SU-DHL-6 (cell line): ENCODE measurements around the gene HNRNPH3.
A peak's percentile ranks its signal among the peaks of the same experiment; 100 is the strongest.

Source experiments
- H2AFZ ChIP-seq: fragments of 200-600 bp; sonication (generic); 2 replicates; pipeline ENCODE4 v1.6.1; 2014; ENCODE audit warnings: low read depth, mild to moderate bottlenecking, moderate library complexity, mixed read lengths, antibody characterized with exemption, low read length; ENCODE audit not compliant: severe bottlenecking
- H3F3A ChIP-seq: fragments of 200-600 bp; shearing (Covaris generic); 2 replicates; pipeline ENCODE4 v1.6.0; 2016; ENCODE audit warnings: antibody characterized with exemption, mild to moderate bottlenecking; ENCODE audit not compliant: insufficient read depth
- H3K27ac ChIP-seq: fragments of 200-600 bp; sonication (generic); 2 replicates; pipeline ENCODE4 v1.5.1; 2016; ENCODE audit warnings: low read depth, mild to moderate bottlenecking, low read length, moderate library complexity, mixed read lengths
- H3K27me3 ChIP-seq: fragments of 200-600 bp; sonication (generic), shearing (Covaris generic); 2 replicates; pipeline ENCODE4 v1.6.0; 2014; ENCODE audit warnings: mild to moderate bottlenecking, low read length
- H3K36me3 ChIP-seq: fragments of 200-600 bp; sonication (generic); 2 replicates; pipeline ENCODE4 v1.6.1; 2014; ENCODE audit warnings: mild to moderate bottlenecking, low read length, mixed read lengths
- H3K4me2 ChIP-seq: fragments of 300-600, 200-600 bp; shearing (Covaris generic), sonication (generic); 2 replicates; pipeline ENCODE4 v1.6.0; 2014; ENCODE audit warnings: low read length, low read depth, mild to moderate bottlenecking; ENCODE audit not compliant: poor library complexity, severe bottlenecking
- H3K4me3 ChIP-seq: fragments of 200-600 bp; sonication (generic); 2 replicates; pipeline ENCODE4 v1.5.1; 2014; ENCODE audit warnings: antibody characterized with exemption, low read length, mild to moderate bottlenecking, mixed read lengths; ENCODE audit not compliant: insufficient read depth, poor library complexity, severe bottlenecking
- H3K79me2 ChIP-seq: fragments of 200-600 bp; sonication (generic); 2 replicates; pipeline ENCODE4 v1.6.1; 2014; ENCODE audit warnings: mild to moderate bottlenecking, low read length, moderate library complexity; ENCODE audit not compliant: insufficient read depth
- H3K9ac ChIP-seq: fragments of 200-600 bp; sonication (generic); 2 replicates; pipeline ENCODE4 v1.7.0; 2014; ENCODE audit warnings: mild to moderate bottlenecking, low read length
- H3K9me2 ChIP-seq: fragments of 200-600 bp; sonication (generic); replicated peaks from 2 replicates; pipeline ENCODE4 v1.6.1; 2014; ENCODE audit warnings: low read length; ENCODE audit not compliant: insufficient read depth
- H3K9me3 ChIP-seq: fragments of 200-600 bp; sonication (generic); 2 replicates; pipeline ENCODE4 v1.6.1; 2014; ENCODE audit warnings: low read length, mixed read lengths; ENCODE audit not compliant: insufficient read depth
- H4K20me1 ChIP-seq: fragments of 200-600 bp; sonication (generic); 2 replicates; pipeline ENCODE4 v1.6.1; 2014; ENCODE audit warnings: low read depth, mild to moderate bottlenecking, antibody characterized with exemption, low read length, moderate library complexity, mixed read lengths
- CTCF ChIP-seq: fragments of 200-600 bp; sonication (generic); IDR thresholded peaks from one replicate; pipeline ENCODE4 v1.5.1; 2017; ENCODE audit warnings: antibody characterized with exemption, mild to moderate bottlenecking, low read length, moderate library complexity; ENCODE audit not compliant: insufficient read depth, poor library complexity, severe bottlenecking
- EZH2phosphoT487 ChIP-seq: fragments of 200-600 bp; sonication (generic), shearing (Covaris generic); conservative IDR thresholded peaks from 2 replicates; pipeline ENCODE4 v1.6.1; 2018; ENCODE audit warnings: mild to moderate bottlenecking, antibody characterized with exemption, low read length, moderate library complexity, mixed read lengths

The HNRNPH3 gene

DNA sequence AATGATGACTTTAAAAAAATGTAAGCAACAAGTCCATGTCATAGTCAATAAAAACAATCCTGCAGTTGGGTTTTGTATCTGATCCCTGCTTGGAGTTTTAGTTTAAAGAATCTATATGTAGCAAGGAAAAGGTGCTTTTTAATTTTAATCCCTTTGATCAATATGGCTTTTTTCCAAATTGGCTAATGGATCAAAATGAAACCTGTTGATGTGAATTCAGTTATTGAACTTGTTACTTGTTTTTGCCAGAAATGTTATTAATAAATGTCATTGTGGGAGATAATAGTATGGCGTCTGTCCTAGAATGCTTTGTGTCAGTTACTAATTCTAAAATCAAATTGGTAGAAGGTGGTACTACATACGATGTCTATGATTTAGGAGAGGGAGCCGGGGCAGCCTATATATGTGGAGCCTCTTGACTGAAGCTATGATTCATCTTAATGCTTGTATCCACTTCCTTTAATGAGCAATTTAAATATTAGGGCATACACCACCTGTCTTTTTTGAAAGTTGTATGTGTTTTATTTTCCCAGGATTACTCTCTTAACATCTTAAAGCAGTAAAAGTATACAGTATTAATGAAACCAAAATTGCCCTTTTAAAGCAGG is 11.1 kb downstream of the HNRNPH3 start:
- Histone ChIP-seq H3K4me3 (no peak overlapping the region), H3K27ac (0 out of 2 replicates have a peak overlapping the region, but pooled peaks have one; percentile 3), H3K4me2 (no peak overlapping the region), H3K9me3 (no peaks in the 10 kb centered on the region), H4K20me1 (peaks cover 41% of the 10 kb centered on the region), H3K9ac (no peak overlapping the region), H3K36me3 (peaks cover 85% of the 10 kb centered on the region), H2AFZ (no peak overlapping the region), H3K79me2 (peaks cover 41% of the 10 kb centered on the region), H3K9me2 (no peaks in the 10 kb centered on the region), H3F3A (peaks cover 94% of the 10 kb centered on the region), H3K27me3 (no peaks in the 10 kb centered on the region)
- TF ChIP-seq CTCF (no peak), EZH2phosphoT487 (no peak)

GRCh38 chr10:68345621-68346020 is 13.8 kb downstream of the HNRNPH3 start:
- TF ChIP-seq EZH2phosphoT487: no peak
- no peak for TF ChIP-seq CTCF
- Histone ChIP-seq H3K4me3 (no peak overlapping the region), H2AFZ (no peak overlapping the region), H3K4me2 (no peak overlapping the region), H3K27me3 (no peaks in the 10 kb centered on the region), H3K27ac (no peak overlapping the region), H3K79me2 (peaks cover 15% of the 10 kb centered on the region), H3F3A (peaks cover 83% of the 10 kb centered on the region), H4K20me1 (peaks cover 27% of the 10 kb centered on the region), H3K9ac (no peak overlapping the region), H3K9me2 (no peaks in the 10 kb centered on the region), H3K36me3 (peaks cover 60% of the 10 kb centered on the region), H3K9me3 (no peaks in the 10 kb centered on the region)

- Histone ChIP-seq H3K9me3 (no peaks in the 10 kb centered on the region), H3K4me3 (no peak overlapping the region), H3K27ac (no peak overlapping the region), H3K4me2 (no peak overlapping the region), H3K9ac (no peak overlapping the region), H4K20me1 (peaks cover 17% of the 10 kb centered on the region), H3K9me2 (no peaks in the 10 kb centered on the region), H3K36me3 (peaks cover 48% of the 10 kb centered on the region), H2AFZ (no peak overlapping the region), H3K79me2 (0 out of 2 replicates have a peak, but pooled peaks cover 5% of the 10 kb centered on the region), H3K27me3 (no peaks in the 10 kb centered on the region), H3F3A (peaks cover 72% of the 10 kb centered on the region)
- TF ChIP-seq CTCF (no peak), EZH2phosphoT487 (no peak)
These were observed 14.9 kb downstream of the HNRNPH3 start for GRCh38 chr10:68346774-68347173.
